ENCODE measurements around the gene TEX29.

Gene TEX29

DNA sequence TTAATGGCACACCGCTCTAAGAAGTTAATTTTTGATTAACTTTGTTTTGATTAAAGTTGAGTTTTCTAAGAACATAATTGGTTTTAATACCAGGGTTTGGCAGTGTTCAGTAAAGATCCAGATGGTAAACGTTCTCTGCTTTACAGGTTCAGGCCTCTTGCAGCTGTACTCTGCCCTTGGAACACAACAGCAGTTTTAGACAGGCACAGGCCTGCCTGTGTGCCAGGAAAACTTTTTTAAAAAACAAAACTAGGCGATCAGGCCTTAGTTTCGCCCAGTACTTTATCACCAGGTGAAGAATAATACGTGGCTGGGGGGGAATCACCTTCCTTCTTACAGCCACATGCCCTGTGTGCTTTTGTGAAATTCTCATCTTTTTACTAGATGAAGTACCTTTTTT lies 38.0 kb upstream of the TEX29 start:
- Histone ChIP-seq H3K27me3 (replicated peaks; ENCODE audit: control insufficient read depth, insufficient read depth, low read length) (no peaks in the 10 kb centered on the region), H3K4me3 (replicated peaks; ENCODE audit: low read depth, low read length) (no peak overlapping the region), H3K36me3 (ENCODE audit: control insufficient read depth, insufficient read depth, low read length) (peaks cover 48% of the 10 kb centered on the region)
- DNase-seq (ENCODE audit: extremely low read depth, insufficient read length): no peak
- TF ChIP-seq CTCF (IDR thresholded peaks at IDR 0.05; ENCODE audit: insufficient read depth, low read length, poor library complexity, severe bottlenecking): no peak

GRCh38 chr13:111282997-111283396 lies 37.4 kb upstream of the TEX29 start:
- H3K36me3 ChIP-seq (ENCODE audit: control insufficient read depth, insufficient read depth, low read length): peaks cover 48% of the 10 kb centered on the region
- no peak for TF ChIP-seq CTCF (IDR thresholded peaks at IDR 0.05; ENCODE audit: insufficient read depth, low read length, poor library complexity, severe bottlenecking)
- DNase-seq (ENCODE audit: extremely low read depth, insufficient read length): no peak
- no peak overlapping the region for H3K4me3 ChIP-seq (replicated peaks; ENCODE audit: low read depth, low read length)
- H3K27me3 ChIP-seq (replicated peaks; ENCODE audit: control insufficient read depth, insufficient read depth, low read length): no peaks in the 10 kb centered on the region

- no peak for DNase-seq (ENCODE audit: extremely low read depth, insufficient read length)
- H3K36me3 ChIP-seq (ENCODE audit: control insufficient read depth, insufficient read depth, low read length): peaks cover 47% of the 10 kb centered on the region
- no peak overlapping the region for H3K4me3 ChIP-seq (replicated peaks; ENCODE audit: low read depth, low read length)
- no peaks in the 10 kb centered on the region for H3K27me3 ChIP-seq (replicated peaks; ENCODE audit: control insufficient read depth, insufficient read depth, low read length)
- TF ChIP-seq CTCF (IDR thresholded peaks at IDR 0.05; ENCODE audit: insufficient read depth, low read length, poor library complexity, severe bottlenecking): no peak
These were observed 37.0 kb upstream of the TEX29 start for GRCh38 chr13:111283457-111283856.

DNA sequence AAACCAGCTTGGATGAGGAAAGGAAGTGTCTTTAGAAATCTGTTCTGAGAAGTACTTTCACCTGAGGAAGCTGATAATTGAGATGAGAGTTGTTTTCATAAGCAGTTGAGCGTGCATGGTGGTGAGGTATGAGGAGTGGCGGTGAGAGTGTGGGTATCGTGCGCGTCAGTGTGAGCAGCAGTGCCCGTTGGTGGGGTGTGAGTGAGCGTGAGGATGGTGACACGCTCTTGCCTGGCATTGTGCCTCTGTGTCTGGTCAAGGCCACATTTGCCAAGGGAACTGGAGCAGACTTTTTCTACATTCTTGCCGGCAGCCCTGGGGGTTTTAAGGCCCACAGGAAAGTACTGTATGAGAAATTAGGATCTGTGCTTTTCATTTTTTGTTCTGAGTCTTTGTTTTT lies 36.5 kb upstream of the TEX29 start:
- Histone ChIP-seq H3K36me3 (ENCODE audit: control insufficient read depth, insufficient read depth, low read length) (peaks cover 45% of the 10 kb centered on the region), H3K4me3 (replicated peaks; ENCODE audit: low read depth, low read length) (no peak overlapping the region), H3K27me3 (replicated peaks; ENCODE audit: control insufficient read depth, insufficient read depth, low read length) (no peaks in the 10 kb centered on the region)
- no peak for DNase-seq (ENCODE audit: extremely low read depth, insufficient read length)
- TF ChIP-seq CTCF (IDR thresholded peaks at IDR 0.05; ENCODE audit: insufficient read depth, low read length, poor library complexity, severe bottlenecking): no peak

GRCh38 chr13:111284565-111284964 lies 35.9 kb upstream of the TEX29 start:
- TF ChIP-seq CTCF (IDR thresholded peaks at IDR 0.05; ENCODE audit: insufficient read depth, low read length, poor library complexity, severe bottlenecking): no peak
- DNase-seq (ENCODE audit: extremely low read depth, insufficient read length): no peak
- peaks cover 45% of the 10 kb centered on the region for H3K36me3 ChIP-seq (ENCODE audit: control insufficient read depth, insufficient read depth, low read length)
- H3K27me3 ChIP-seq (replicated peaks; ENCODE audit: control insufficient read depth, insufficient read depth, low read length): no peaks in the 10 kb centered on the region
- H3K4me3 ChIP-seq (replicated peaks; ENCODE audit: low read depth, low read length): no peak overlapping the region

DNA sequence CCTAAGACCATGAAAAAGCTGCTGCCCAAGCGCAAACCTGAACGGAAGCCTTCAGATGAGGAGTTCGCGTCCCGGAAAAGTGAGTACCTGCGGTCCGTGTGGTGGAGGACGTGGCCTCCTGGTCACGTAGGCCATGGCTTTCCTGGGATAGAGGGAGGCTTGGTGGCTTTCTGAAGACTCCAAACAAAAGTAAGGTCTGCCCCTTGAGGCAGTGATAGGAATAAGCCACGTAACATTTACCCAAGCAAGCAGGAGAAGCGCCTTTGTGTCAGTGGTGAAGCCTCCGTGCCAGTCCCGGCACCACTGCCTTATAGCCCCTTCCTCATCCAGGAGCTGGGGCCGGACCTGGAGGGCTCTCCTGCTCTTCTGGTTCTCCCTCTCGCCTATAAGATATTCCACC lies 34.3 kb upstream of the TEX29 start:
- no peaks in the 10 kb centered on the region for H3K27me3 ChIP-seq (replicated peaks; ENCODE audit: control insufficient read depth, insufficient read depth, low read length)
- no peak for DNase-seq (ENCODE audit: extremely low read depth, insufficient read length)
- no peak for TF ChIP-seq CTCF (IDR thresholded peaks at IDR 0.05; ENCODE audit: insufficient read depth, low read length, poor library complexity, severe bottlenecking)
- H3K36me3 ChIP-seq (ENCODE audit: control insufficient read depth, insufficient read depth, low read length): peaks cover 44% of the 10 kb centered on the region
- no peak overlapping the region for H3K4me3 ChIP-seq (replicated peaks; ENCODE audit: low read depth, low read length)

All from GM06990 (cell line).